ENCODE data around the gene CMYA5.

DNA sequence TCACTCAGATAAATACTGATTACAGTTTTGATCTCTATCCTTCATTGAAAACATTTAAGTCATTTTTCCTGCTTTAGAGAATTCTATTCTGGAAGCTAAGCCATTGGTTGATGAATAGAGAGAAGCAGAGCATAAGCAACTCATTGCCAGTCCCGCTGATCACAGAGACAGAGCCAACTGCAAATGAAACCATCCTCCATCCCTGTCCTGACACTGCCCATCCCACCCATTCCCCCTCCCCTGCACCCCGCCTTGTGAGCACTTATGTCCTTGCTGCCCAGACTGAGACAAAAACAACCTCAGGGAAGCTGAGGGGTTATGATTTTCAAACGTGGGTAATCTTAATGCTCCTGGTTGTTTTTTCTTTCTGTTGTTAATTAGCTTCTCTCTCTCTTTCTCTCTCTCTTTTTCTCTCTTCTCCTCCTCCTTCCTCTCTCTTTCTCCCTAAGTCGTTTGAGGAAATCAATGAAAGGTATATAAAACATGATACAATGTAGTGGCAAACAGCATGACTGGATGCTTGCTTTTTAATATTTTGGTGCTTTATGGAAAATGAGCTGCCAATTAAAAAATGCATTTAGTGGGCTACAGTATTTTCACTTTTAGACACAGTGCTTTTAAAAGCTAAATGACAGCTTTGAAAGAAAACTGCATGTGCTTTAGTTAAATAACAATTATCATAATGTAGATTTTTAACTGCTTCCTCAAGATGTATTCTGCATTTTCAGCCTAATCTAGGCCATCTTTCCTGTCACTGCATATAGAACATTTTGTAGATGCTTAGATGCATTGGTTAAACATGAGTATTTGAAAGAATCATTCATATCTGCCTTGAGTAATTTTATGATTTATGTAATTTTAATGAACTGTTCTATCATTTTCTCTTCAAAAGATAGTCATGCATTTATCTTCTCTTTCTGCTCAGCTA is 57.3 kb downstream of the CMYA5 start:
- TF ChIP-seq, protein P1, sequence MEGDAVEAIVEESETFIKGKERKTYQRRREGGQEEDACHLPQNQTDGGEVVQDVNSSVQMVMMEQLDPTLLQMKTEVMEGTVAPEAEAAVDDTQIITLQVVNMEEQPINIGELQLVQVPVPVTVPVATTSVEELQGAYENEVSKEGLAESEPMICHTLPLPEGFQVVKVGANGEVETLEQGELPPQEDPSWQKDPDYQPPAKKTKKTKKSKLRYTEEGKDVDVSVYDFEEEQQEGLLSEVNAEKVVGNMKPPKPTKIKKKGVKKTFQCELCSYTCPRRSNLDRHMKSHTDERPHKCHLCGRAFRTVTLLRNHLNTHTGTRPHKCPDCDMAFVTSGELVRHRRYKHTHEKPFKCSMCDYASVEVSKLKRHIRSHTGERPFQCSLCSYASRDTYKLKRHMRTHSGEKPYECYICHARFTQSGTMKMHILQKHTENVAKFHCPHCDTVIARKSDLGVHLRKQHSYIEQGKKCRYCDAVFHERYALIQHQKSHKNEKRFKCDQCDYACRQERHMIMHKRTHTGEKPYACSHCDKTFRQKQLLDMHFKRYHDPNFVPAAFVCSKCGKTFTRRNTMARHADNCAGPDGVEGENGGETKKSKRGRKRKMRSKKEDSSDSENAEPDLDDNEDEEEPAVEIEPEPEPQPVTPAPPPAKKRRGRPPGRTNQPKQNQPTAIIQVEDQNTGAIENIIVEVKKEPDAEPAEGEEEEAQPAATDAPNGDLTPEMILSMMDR (IDR thresholded peaks at IDR 0.05; ENCODE audit: low read depth, low read length, poor library complexity, severe bottlenecking): no peak
- no peak for TF ChIP-seq EZH2phosphoT487 (IDR thresholded peaks at IDR 0.05; ENCODE audit: borderline replicate concordance, low read length)

Measured in DOHH2 (cell line).